Activated CD8-positive, alpha-beta memory T cell treated with anti-CD3 and anti-CD28 coated beads for 1 hour (primary cell): ENCODE results near the gene CXorf65.
A peak's percentile ranks its signal among the peaks of the same experiment; 100 is the strongest.

ENCODE experiments used
- DNase-seq, 2 donors: peaks; one replicate each; pipeline ENCODE4 v3.0.0-alpha.2; 2020; ENCODE audit warnings: low read depth in 1 of 2; ENCODE audit errors: extremely low read depth in 1 of 2

The CXorf65 gene

GRCh38 chrX:71068044-71068918 is 38.3 kb downstream of the CXorf65 start, which contains the start of gene SNX12:
TSS of gene SNX12 (minus strand) at chrX:71068334. CDS start at chrX:71068306, 28 bp downstream.
- DNase-seq = peak; percentile 71 to 72

GRCh38 chrX:71067712-71068043 is 38.9 kb downstream of the CXorf65 start:
- no peak for DNase-seq

GRCh38 chrX:71067089-71067488 is 39.5 kb downstream of the CXorf65 start:
- DNase-seq = no peak

- no peak for DNase-seq
These were observed 46.4 kb downstream of the CXorf65 start for GRCh38 chrX:71060127-71060526.

DNA sequence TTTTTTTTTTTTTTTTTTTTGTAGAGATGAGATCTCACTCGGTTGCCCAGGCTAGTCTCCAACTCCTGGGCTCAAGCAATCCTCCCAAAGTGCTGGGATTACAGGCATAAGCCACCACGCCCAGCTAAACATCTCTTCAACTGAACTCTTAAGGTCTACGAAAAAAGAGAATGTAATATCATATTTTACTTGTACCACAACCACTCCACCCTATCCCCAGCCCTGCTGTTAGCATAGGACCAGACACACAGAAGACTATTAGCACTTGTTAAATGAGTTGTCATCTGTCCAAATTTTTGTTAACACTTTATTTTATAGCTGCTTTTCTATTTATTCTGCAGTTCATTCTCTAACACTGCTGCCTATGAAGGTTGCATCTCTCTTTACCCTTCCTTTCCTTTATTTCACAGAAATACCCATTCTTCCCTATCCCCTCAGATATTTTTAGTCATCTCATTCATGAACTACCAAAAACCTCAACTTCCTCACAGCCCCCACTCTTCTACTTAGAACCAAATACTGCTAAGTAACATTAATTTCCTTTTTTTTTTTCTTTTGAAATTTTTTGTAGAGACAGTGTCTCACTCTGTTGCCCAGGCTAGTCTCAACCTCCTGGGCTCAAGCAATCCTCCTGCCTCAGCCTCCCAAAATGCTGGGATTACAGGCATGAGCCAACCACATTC is 48.6 kb downstream of the CXorf65 start:
- no peak for DNase-seq

- DNase-seq = no peak
These were observed 49.7 kb downstream of the CXorf65 start for GRCh38 chrX:71056867-71057266.
